ENCODE measurements around the gene AMHR2.

Gene AMHR2

DNA sequence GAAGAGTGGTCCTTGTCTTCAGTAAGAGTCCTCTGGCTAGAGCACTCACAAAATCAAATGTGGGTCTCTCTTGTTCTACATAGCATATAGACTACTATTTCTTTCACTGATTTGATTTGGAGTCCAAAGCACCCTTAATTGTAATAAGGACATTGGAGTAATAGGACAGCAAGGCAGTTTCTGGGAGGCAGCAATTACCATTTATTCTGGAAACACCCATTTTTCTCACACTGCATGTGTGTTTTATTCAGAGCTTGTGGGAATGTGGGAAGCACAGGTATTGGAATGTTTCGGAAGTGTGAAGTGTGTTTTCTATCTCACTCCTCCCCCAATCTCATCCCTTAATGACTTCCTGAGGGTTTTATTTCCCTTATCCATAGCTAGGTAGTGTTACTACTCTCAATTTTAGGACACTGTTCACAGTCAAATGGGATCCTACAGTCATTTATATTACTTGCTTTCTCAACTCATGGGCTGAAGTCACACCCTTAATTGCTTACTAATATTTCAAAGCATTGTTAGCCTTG is 48.5 kb downstream of the AMHR2 start:
- no peak overlapping the region for H3K4me3 ChIP-seq (ENCODE audit: low read depth, low read length)

DNA sequence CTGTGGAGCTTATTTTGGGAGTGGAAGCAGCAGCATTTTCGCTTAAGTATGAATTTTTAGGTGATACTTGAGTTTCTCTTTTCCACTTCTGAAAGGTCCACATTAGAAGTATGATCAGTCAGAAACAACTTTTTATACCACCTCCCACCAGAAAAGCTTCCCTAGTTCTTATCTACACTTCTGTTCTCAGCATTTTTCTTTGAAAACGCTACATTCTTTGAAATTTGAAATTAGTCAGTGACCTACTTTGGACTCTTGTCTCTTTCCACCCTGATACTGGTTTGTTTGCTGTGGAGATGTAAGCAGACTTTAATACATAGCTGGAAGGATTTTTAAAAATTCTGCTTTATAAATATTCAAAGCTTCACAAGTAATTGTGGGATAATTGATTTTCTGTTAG is 50.4 kb downstream of the AMHR2 start:
- H3K4me3 ChIP-seq (ENCODE audit: low read depth, low read length): no peak overlapping the region

More for the DNA sequence above, 48.5 kb downstream of the AMHR2 start:
- DNase-seq (ENCODE audit: low read depth): no peak

DNA sequence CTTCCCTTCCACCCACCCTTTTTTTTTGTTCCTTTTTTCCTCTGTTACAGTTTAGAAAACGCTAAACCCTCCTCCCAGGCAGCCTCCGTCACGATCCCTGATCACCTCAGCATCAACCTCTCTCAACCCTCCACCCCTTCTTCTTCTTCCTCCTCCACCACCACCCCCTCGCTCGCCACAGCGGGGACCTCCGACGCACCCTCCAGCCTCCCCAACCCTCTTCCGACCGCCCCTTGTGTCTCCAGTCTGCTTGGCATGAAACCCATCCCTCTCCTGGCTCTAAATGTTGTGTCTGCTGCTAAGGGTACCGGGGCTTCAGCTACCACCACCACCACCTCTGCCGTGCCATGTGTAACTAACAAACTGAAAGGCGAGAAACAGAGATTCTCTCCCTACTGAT is 51.2 kb downstream of the AMHR2 start:
- DNase-seq (ENCODE audit: low read depth): no peak
- H3K4me3 ChIP-seq (ENCODE audit: low read depth, low read length): no peak overlapping the region

More for the DNA sequence above, 50.4 kb downstream of the AMHR2 start:
- no peak for DNase-seq (ENCODE audit: low read depth)

DNA sequence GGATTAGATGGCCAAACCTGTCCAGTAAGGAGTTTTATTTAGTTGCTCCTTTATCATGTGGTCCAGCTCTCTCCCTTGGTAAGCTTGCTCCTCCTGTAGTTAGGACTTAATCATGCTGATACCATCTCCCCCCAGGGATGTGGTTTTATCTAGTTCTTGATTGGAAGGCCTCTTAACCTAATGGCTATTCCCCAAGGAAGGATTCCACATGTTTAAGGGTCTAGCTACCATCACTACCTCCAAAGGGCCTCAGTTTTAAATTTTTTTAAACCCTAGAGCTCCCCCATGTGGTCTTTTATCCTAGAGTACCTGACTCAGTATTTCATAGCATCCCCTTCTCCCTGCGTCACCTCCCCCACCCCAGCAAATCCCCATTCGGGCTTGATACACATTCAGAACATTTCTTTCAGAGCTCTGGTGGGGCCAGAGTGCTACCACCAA is 53.1 kb downstream of the AMHR2 start:
- no peak overlapping the region for H3K4me3 ChIP-seq (ENCODE audit: low read depth, low read length)
- no peak for DNase-seq (ENCODE audit: low read depth)

DNA sequence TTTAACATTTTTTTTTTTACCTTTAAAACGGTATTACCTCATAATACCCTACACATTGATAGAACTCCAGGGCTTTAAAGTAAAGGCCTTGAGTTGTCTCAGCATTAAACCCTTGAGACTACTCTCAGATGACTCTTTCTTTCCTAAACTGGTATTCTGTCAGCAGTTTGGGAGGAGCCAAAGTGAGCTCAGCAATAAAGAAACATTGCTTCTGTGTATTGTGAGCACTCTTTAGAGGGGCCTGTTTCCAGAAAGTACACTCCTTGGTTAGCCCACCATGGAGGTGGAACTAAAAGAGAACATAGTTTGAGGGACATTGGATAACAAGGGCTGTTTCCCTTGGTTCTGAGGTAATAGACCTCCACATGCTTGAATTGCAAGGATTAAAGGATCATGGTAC is 55.2 kb downstream of the AMHR2 start:
- no peak overlapping the region for H3K4me3 ChIP-seq (ENCODE audit: low read depth, low read length)
- DNase-seq (ENCODE audit: low read depth): no peak

DNA sequence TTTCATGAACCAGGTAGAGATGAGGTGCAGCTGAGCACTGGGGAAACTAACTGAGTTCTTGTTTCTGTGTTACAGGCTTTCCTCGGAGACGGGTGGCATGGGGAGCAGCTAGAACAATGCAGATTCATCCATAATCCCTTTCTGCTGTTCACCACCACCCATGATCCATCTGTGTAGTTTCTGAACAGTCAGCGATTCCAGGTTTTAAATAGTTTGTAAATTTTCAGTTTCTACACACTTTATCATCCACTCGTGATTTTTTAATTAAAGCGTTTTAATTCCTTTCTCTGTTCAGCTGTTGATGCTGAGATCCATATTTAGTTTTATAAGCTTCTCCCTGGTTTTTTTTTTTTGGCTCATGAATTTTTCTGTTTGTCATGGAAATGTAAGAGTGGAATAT is 55.7 kb downstream of the AMHR2 start:
- no peak overlapping the region for H3K4me3 ChIP-seq (ENCODE audit: low read depth, low read length)
- no peak for DNase-seq (ENCODE audit: low read depth)

DNA sequence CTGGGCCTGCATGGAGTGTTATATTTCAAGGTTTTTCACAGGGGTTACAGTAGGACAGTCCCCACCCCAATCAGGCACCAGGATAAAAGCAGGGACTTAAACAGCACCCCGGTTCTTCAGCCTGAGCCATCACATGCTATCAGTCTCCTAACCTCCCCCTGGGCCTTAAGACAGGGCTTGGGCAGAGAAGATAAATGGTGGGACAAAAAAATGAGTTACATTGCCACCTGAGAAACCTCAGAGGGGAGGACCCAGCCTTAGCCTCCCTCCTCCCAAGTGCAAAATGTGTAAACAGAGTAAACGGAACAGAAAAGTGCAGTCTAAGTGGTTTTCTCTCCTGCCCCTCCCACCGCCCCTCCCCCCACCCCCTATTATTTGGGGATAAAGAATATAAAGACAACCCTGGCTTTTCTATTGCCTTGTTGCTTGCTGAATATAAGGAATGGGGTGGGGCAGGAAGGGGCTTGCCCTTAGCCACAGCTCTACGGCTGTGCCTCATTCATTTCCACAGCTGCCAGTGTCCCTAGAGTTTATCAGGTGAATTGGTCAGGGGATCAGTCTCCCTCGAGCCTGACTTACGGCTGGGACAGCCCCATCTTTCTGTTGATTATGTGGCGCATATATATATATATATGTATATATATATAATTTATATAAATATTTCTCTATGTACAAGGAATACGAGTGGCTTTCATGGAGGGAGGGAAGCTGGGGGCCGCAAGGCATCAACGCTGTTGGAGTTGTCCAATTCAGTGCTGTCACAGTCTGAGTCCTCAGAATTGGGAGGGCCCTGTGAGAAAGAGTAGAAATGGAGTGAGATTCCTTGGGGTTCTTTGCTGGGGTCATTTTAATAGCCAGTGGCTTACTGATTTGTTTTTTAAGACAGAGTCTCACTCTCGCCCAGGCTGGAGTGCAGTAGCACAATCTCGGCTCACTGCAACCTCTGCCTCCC is 57.1 kb downstream of the AMHR2 start:
- H3K4me3 ChIP-seq (ENCODE audit: low read depth, low read length): no peak overlapping the region
- DNase-seq (ENCODE audit: low read depth): no peak

All from skeletal muscle cell (primary cell).